ENCODE data around the gene EPSTI1.

The EPSTI1 gene

GRCh38 chr13:43003010-43003409 is 11.0 kb upstream of the EPSTI1 start:
- FAIRE-seq = no peak
- DNase-seq (ENCODE audit: insufficient read length, low spot score) = no peak
- no peak for TF ChIP-seq CTCF (IDR thresholded peaks at IDR 0.05; ENCODE audit: insufficient read depth, missing control alignments)

- DNase-seq (ENCODE audit: insufficient read length, low spot score) (no peak), FAIRE-seq (no peak)
- no peak for TF ChIP-seq CTCF (IDR thresholded peaks at IDR 0.05; ENCODE audit: insufficient read depth, missing control alignments)
These were observed 10.0 kb upstream of the EPSTI1 start for GRCh38 chr13:43002021-43002420.

DNA sequence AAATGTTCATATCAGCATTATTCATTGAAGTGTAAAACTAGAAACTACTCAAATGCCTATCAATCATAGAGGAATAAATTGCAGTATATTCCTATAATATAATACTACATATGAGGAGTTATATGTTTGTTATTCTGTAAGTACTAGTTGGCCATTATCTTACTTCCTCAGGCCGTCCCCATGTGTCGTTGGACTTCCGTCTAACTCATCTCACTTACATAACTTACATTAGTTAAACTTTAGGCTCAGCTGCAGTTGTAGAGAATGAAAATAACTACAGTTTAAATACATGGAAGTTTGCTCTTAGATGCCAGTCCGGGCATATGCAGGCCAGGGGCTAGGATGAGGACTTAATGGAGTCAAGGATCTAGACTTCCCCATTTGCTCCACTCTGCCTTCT is 8.6 kb upstream of the EPSTI1 start:
- FAIRE-seq (no peak), DNase-seq (ENCODE audit: insufficient read length, low spot score) (no peak)
- TF ChIP-seq CTCF (IDR thresholded peaks at IDR 0.05; ENCODE audit: insufficient read depth, missing control alignments) = no peak

DNA sequence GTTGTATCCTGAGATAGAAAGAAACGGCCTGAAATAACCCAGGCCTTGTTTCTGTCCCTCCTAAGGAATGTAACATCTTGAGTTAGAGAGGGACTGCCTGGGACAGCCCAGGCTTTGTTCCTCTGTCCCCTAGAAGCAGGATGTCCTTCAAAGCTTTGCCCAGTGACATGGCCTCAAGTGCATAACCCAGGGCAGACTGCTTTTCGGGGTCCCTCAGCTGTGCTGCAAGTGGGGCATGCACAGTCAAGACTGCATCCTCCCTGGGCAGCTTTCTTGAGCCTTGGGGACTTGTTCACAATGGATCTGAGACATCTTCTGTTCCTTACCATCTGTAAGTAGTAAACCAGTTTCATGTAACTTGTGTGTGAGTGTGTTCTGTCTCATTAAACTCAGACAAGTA is 7.5 kb upstream of the EPSTI1 start:
- no peak for TF ChIP-seq CTCF (IDR thresholded peaks at IDR 0.05; ENCODE audit: insufficient read depth, missing control alignments)
- no peak for DNase-seq (ENCODE audit: insufficient read length, low spot score)
- FAIRE-seq = no peak

GRCh38 chr13:42997381-42997780 is 5.3 kb upstream of the EPSTI1 start:
- no peak for TF ChIP-seq CTCF (IDR thresholded peaks at IDR 0.05; ENCODE audit: insufficient read depth, missing control alignments)
- DNase-seq (ENCODE audit: insufficient read length, low spot score) (no peak), FAIRE-seq (no peak)

DNA sequence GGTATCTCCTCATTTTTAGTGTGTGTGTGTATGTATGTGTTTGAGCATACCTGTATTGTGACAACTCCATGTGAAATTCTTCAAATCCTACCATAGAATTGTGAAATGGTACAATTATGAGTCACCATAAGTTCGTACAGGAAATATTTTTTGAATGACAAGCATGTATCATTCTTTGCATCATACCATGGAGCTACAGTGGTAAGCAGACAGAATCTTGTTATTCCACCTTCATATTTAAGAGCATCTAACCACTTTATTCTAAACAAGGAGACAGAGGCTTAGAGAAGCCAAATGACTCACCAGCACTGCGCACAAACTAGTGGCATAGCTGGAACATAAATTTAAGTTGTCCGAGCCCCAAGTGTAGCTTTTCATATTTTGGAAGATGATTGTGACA is 4.5 kb upstream of the EPSTI1 start:
- no peak for TF ChIP-seq CTCF (IDR thresholded peaks at IDR 0.05; ENCODE audit: insufficient read depth, missing control alignments)
- FAIRE-seq (no peak), DNase-seq (ENCODE audit: insufficient read length, low spot score) (no peak)

GRCh38 chr13:42994878-42995277 is 2.8 kb upstream of the EPSTI1 start:
- TF ChIP-seq CTCF (IDR thresholded peaks at IDR 0.05; ENCODE audit: insufficient read depth, missing control alignments) = no peak
- no peak for DNase-seq (ENCODE audit: insufficient read length, low spot score)
- no peak for FAIRE-seq

All from D721Med (cell line).